Measurements from ENCODE around the gene HVCN1.
A peak's percentile ranks its signal among the peaks of the same experiment; 100 is the strongest.
"Not testable (repeated sequence)": the region's sequence is repeated elsewhere in the genome, so short reads cannot be mapped to it uniquely, and the experiment has no call there.

Gene HVCN1

GRCh38 chr12:110668480-110669192 is 20.3 kb downstream of the HVCN1 start:
- no peak for DNase-seq (ENCODE audit: low read depth in 2 of 2)

- no peak for DNase-seq (ENCODE audit: low read depth in 2 of 2)
These were observed 21.2 kb downstream of the HVCN1 start for GRCh38 chr12:110667671-110668070.

GRCh38 chr12:110666892-110667291 is 22.0 kb downstream of the HVCN1 start:
- no peak for DNase-seq (ENCODE audit: low read depth in 2 of 2)

GRCh38 chr12:110661337-110661972 is 27.5 kb downstream of the HVCN1 start:
- peak; percentile 41 to 45 for DNase-seq (ENCODE audit: low read depth in 2 of 2)

GRCh38 chr12:110658878-110659277 is 30.0 kb downstream of the HVCN1 start:
- no peak for DNase-seq (ENCODE audit: low read depth in 2 of 2)

GRCh38 chr12:110658242-110658641 is 30.7 kb downstream of the HVCN1 start:
- DNase-seq (ENCODE audit: low read depth in 2 of 2) = no peak

- DNase-seq (ENCODE audit: low read depth in 2 of 2) = no peak
These were observed 31.2 kb downstream of the HVCN1 start for GRCh38 chr12:110657747-110658146.

GRCh38 chr12:110656071-110656655 is 32.8 kb downstream of the HVCN1 start:
- no peak for DNase-seq (ENCODE audit: low read depth in 2 of 2)

- DNase-seq (ENCODE audit: low read depth in 2 of 2) = not testable (repeated sequence)
These were observed 34.7 kb downstream of the HVCN1 start for GRCh38 chr12:110654238-110654637.

- no peak for DNase-seq (ENCODE audit: low read depth in 2 of 2)
These were observed 39.5 kb downstream of the HVCN1 start for GRCh38 chr12:110649341-110649847.

- DNase-seq (ENCODE audit: low read depth in 2 of 2) = no peak
These were observed 41.3 kb downstream of the HVCN1 start for GRCh38 chr12:110647631-110648040.

- DNase-seq (ENCODE audit: low read depth in 2 of 2) = no peak
These were observed 47.4 kb downstream of the HVCN1 start for GRCh38 chr12:110641521-110641920.

- no peak for DNase-seq (ENCODE audit: low read depth in 2 of 2)
These were observed 48.5 kb downstream of the HVCN1 start for GRCh38 chr12:110640275-110641025.

- no peak for DNase-seq (ENCODE audit: low read depth in 2 of 2)
These were observed 49.4 kb downstream of the HVCN1 start for GRCh38 chr12:110639336-110640141.

GRCh38 chr12:110638796-110639195 is 50.1 kb downstream of the HVCN1 start:
- no peak for DNase-seq (ENCODE audit: low read depth in 2 of 2)

- no peak for DNase-seq (ENCODE audit: low read depth in 2 of 2)
These were observed 51.0 kb downstream of the HVCN1 start for GRCh38 chr12:110637869-110638441.

GRCh38 chr12:110636516-110636915 is 52.4 kb downstream of the HVCN1 start:
- no peak for DNase-seq (ENCODE audit: low read depth in 2 of 2)

GRCh38 chr12:110635055-110635454 is 53.9 kb downstream of the HVCN1 start:
- DNase-seq (ENCODE audit: low read depth in 2 of 2) = no peak

- DNase-seq (ENCODE audit: low read depth in 2 of 2) = no peak
These were observed 61.3 kb downstream of the HVCN1 start for GRCh38 chr12:110627500-110628195.

- no peak for DNase-seq (ENCODE audit: low read depth in 2 of 2)
These were observed 66.3 kb downstream of the HVCN1 start for GRCh38 chr12:110622582-110622981.
